K562 (cell line): ENCODE measurements around the gene CRACDL. TPM values are rescaled to one million over a fixed set of nuclear protein-coding genes. Genes with fewer than 3 reads are reported as not detected.

Experiments used
- ATAC-seq: fragments of 200-7000 bp; cut with Tn5 transposase; 3 replicates; pipeline ENCODE4 v1.9.1; 2020; ENCODE audit warnings: moderate library complexity
- BruUV-seq: library from RNA; stranded (reverse); fragments of 400-500 nt; replicated peaks from 2 replicates; lab custom pipeline; 2021; lab: Mats Ljungman, UMichigan
- CTCF ChIA-PET: fragments of 300-600 bp; formaldehyde crosslinking; extraction: SDS; loops from one replicate; lab custom pipeline; 2021; ENCODE audit warnings: low intra/inter-chr PET ratio; lab: Yijun Ruan, JAX
- POLR2A ChIA-PET: fragments of 300-600, 350-650 bp; sonication (Branson Sonifier 250); formaldehyde crosslinking; extraction: SDS; loops from one replicate; lab custom pipeline; 2021; ENCODE audit warnings: antibody characterized with exemption, inconsistent platforms; lab: Yijun Ruan, JAX
- DNase-seq, 4 experiments: peaks; one replicate each; pipeline versions ENCODE4 v3.0.0 to v3.0.0-alpha.2; 2011 to 2018; ENCODE audit warnings: low spot score in 3 of 4, mixed read lengths in 3 of 4; ENCODE audit errors: extremely low read depth in 1 of 4
- FAIRE-seq: peaks from 2 replicates; lab custom pipeline; 2011; peaks lifted over from hg19 to GRCh38; lab: Jason Lieb, UNC
- H2AFZ ChIP-seq: 2 replicates; pipeline ENCODE4 v1.6.0; 2011; ENCODE audit warnings: low read depth, low read length, control low read depth, inconsistent platforms
- H3K27ac ChIP-seq: fragments of 200-600 bp; 3 replicates; pipeline ENCODE4 v1.8.0; 2011; ENCODE audit warnings: low read depth, mild to moderate bottlenecking, control low read depth, inconsistent platforms, low read length, moderate library complexity, mixed read lengths; ENCODE audit errors: extremely low read depth
- H3K27me3 ChIP-seq, 2 experiments: fragments of 300-600 bp in 1 of 2; 2 replicates in 1 of 2; 3 replicates in 1 of 2; pipeline versions ENCODE4 v1.6.0 to v1.8.0; 2011; ENCODE audit warnings: inconsistent platforms in 2 of 2, low read length in 2 of 2, mild to moderate bottlenecking in 1 of 2, mixed read lengths in 1 of 2, moderate library complexity in 1 of 2; ENCODE audit not compliant: control insufficient read depth in 2 of 2, insufficient read depth in 2 of 2
- H3K36me3 ChIP-seq: fragments of 300-600 bp; 3 replicates; pipeline ENCODE4 v1.8.0; 2011; ENCODE audit warnings: mild to moderate bottlenecking, low read length, inconsistent platforms; ENCODE audit not compliant: control insufficient read depth, insufficient read depth
- H3K4me1 ChIP-seq, 2 experiments: fragments of 200-600 bp in 1 of 2; replicated peaks in 1 of 2; 2 replicates in 1 of 2; 3 replicates in 1 of 2; pipeline versions ENCODE4 v1.5.1 to v1.8.0; 2011; ENCODE audit warnings: inconsistent platforms in 2 of 2, low read length in 2 of 2, mild to moderate bottlenecking in 1 of 2, mixed read lengths in 1 of 2, moderate library complexity in 1 of 2; ENCODE audit not compliant: control insufficient read depth in 2 of 2, insufficient read depth in 2 of 2
- H3K4me2 ChIP-seq: 2 replicates; pipeline ENCODE4 v1.6.1; 2011; ENCODE audit warnings: low read length, control low read depth, inconsistent platforms, mixed read lengths; ENCODE audit not compliant: insufficient read depth
- H3K4me3 ChIP-seq: fragments of 200-600 bp; sonication (generic), shearing (Covaris generic); 2 replicates; pipeline ENCODE4 v1.5.1; 2016; ENCODE audit warnings: control low read depth, inconsistent platforms
- H3K79me2 ChIP-seq: fragments of 200-600 bp; 3 replicates; pipeline ENCODE4 v1.8.0; 2011; ENCODE audit warnings: low read length, inconsistent platforms; ENCODE audit not compliant: control insufficient read depth, insufficient read depth
- H3K9ac ChIP-seq, 2 experiments: 2 replicates each; pipeline versions ENCODE4 v1.6.0 to v1.6.1; 2011; ENCODE audit warnings: low read depth in 2 of 2, low read length in 2 of 2, control low read depth in 1 of 2, inconsistent platforms in 1 of 2, mild to moderate bottlenecking in 1 of 2, mixed read lengths in 1 of 2; ENCODE audit not compliant: insufficient read depth in 1 of 2
- H3K9me1 ChIP-seq: one replicate; pipeline ENCODE4 v1.6.0; 2011; ENCODE audit warnings: inconsistent platforms, mild to moderate bottlenecking, low read length, moderate library complexity; ENCODE audit not compliant: control insufficient read depth, insufficient read depth
- H3K9me3 ChIP-seq: replicated peaks from 2 replicates; pipeline ENCODE4 v1.5.1; 2011; ENCODE audit warnings: low read depth, low read length, inconsistent platforms; ENCODE audit not compliant: control insufficient read depth, insufficient read depth
- H4K20me1 ChIP-seq: replicated peaks from 2 replicates; pipeline ENCODE4 v1.6.1; 2011; ENCODE audit warnings: low read length, inconsistent platforms, mixed read lengths; ENCODE audit not compliant: control insufficient read depth, insufficient read depth
- HMBOX1 ChIP-seq: sonication (generic); IDR thresholded peaks from 2 replicates; pipeline ENCODE4 v1.6.1; 2016
- RBFOX2 ChIP-seq: fragments of 200-400 bp; formaldehyde crosslinking; IDR thresholded peaks from 2 replicates; pipeline ENCODE4 v1.6.1; 2017; ENCODE audit warnings: low read depth, mild to moderate bottlenecking, low read length, moderate library complexity
- RBM17 ChIP-seq: fragments of 200-400 bp; formaldehyde crosslinking; IDR thresholded peaks from 2 replicates; pipeline ENCODE4 v1.6.1; 2017; ENCODE audit warnings: low read depth, mild to moderate bottlenecking, low read length, borderline replicate concordance
- ZBTB9 ChIP-seq: fragments of 450-650 bp; formaldehyde crosslinking; IDR thresholded peaks from 2 replicates; pipeline ENCODE4 v1.4.0; 2020; ENCODE audit warnings: mild to moderate bottlenecking, moderate library complexity
- WGBS: fragments of 100-300 bp; shearing (Covaris generic); methylation state at CpG from one replicate; pipeline ENCODE4 v1.1.6; 2016; ENCODE audit warnings: low coverage, mixed read lengths; ENCODE audit not compliant: insufficient coverage; ENCODE audit errors: missing lambda C conversion rate; 5-methylcytosine and 5-hydroxymethylcytosine counted together
- in situ Hi-C: fragments of 300-500 bp; cut with MboI; formaldehyde crosslinking; loops from 4 replicates; pipeline ENCODE4 v1.15.0; 2018; ENCODE audit warnings: inconsistent platforms, mixed read lengths
- intact Hi-C: fragments of 100-400 bp; cut with micrococcal nuclease; formaldehyde crosslinking; loops from 2 replicates; pipeline ENCODE4 v1.14.2; 2022
- polyA plus RNA-seq, 8 experiments: library from polyadenylated mRNA; depleted of rRNA in 4 of 8; stranded (reverse) in 5 of 8; unstranded in 3 of 8; fragments of >200 nt; fragmentation: Nextera tagmentation in 2 of 8; fragmentation: Illumina TruSeq in 1 of 8; extraction: Ambion mirVana in 2 of 8; extraction: Trizol in 1 of 8; gene quantifications; 2 replicates each; pipeline versions ENCODE4 v1.2.1 to v1.2.3, GENCODE V29; 2011 to 2014; ENCODE audit warnings: inconsistent platforms in 1 of 8, missing spikeins in 1 of 8
- total RNA-seq, 7 experiments: library from RNA; depleted of rRNA in 6 of 7; stranded (reverse); fragments of >200 nt in 6 of 7; fragmentation: Illumina TruSeq in 2 of 7; extraction: Trizol in 2 of 7; gene quantifications; 2 replicates each; pipeline versions ENCODE4 v1.2.1 to v1.2.3, GENCODE V29; 2011 to 2021; ENCODE audit warnings: low replicate concordance in 1 of 7

CRACDL gene
- total and polyA plus RNA-seq, 9 of the 15 experiments (the other 6 are each of a cell fraction or from before 2014, with no cell fraction given): not detected

GRCh38 chr2:98810588-98810928 is 125.5 kb downstream of the CRACDL start:
- DNase-seq: no peak
- in situ Hi-C loops: no loop called here
- FAIRE-seq: no peak
- no peak overlapping the region for H2AFZ ChIP-seq
- no peaks in the 10 kb centered on the region for H3K79me2 ChIP-seq
- H3K36me3 ChIP-seq: no peaks in the 10 kb centered on the region
- CTCF ChIA-PET: no interaction called here
- no peaks in the 10 kb centered on the region for H4K20me1 ChIP-seq
- BruUV-seq: no TSS peak
- POLR2A ChIA-PET: no interaction called here
- no peak for ATAC-seq
- H3K4me2 ChIP-seq: no peak overlapping the region
- no peak overlapping the region for H3K27ac ChIP-seq
- intact Hi-C loops: no loop called here
- no peak for TF ChIP-seq RBM17
- TF ChIP-seq ZBTB9: no peak
- TF ChIP-seq RBFOX2: no peak
- no peak for TF ChIP-seq HMBOX1
- H3K27me3 ChIP-seq: peaks cover 0 to 22% of the 10 kb centered on the region in 2 experiments; a peak in 2 of 5 replicates
- H3K4me1 ChIP-seq: no peaks in the 10 kb centered on the region
- no peaks in the 10 kb centered on the region for H3K9me3 ChIP-seq
- H3K9ac ChIP-seq: no peak overlapping the region
- 0% methylated on average over 3 of the region's 3 CpGs for WGBS
- no peak overlapping the region for H3K4me3 ChIP-seq
- no peaks in the 10 kb centered on the region for H3K9me1 ChIP-seq
